ENCODE results near the gene LRRC26. TPM values are rescaled to one million over a fixed set of nuclear protein-coding genes. Genes with fewer than 3 reads are reported as not detected.

The LRRC26 gene
- total RNA-seq, 1 experiment from 2014 or later: not detected

- Mint-ChIP-seq H3K4me1 (ENCODE audit: insufficient read depth, unreplicated experiment) (peaks cover 10% of the 10 kb centered on the region), H3K36me3 (ENCODE audit: insufficient read depth, unreplicated experiment) (peaks cover 31% of the 10 kb centered on the region), H3K27me3 (ENCODE audit: insufficient read depth, unreplicated experiment) (no peaks in the 10 kb centered on the region), H3K4me3 (ENCODE audit: unreplicated experiment) (peak overlapping the region; percentile 94), H3K9me3 (ENCODE audit: unreplicated experiment) (no peaks in the 10 kb centered on the region), H3K27ac (ENCODE audit: low read depth, unreplicated experiment) (peak overlapping the region; percentile 95)
- ChIA-PET CTCF (interaction anchor here (1.1 to 2.4 kb wide), 3 partner anchors 18 to 65 kb away, joined by 3 to 9 read pairs (median 3); partner anchors contain the start of genes NDOR1 and TMEM203), POLR2A (interaction anchor here (0.6 to 3.7 kb wide), 15 partner anchors 11 to 125 kb away, joined by 3 to 57 read pairs (median 7); partner anchors contain the start of genes CYSRT1, GRIN1, MAN1B1 and NDOR1)
- TF ChIP-seq, protein P1, sequence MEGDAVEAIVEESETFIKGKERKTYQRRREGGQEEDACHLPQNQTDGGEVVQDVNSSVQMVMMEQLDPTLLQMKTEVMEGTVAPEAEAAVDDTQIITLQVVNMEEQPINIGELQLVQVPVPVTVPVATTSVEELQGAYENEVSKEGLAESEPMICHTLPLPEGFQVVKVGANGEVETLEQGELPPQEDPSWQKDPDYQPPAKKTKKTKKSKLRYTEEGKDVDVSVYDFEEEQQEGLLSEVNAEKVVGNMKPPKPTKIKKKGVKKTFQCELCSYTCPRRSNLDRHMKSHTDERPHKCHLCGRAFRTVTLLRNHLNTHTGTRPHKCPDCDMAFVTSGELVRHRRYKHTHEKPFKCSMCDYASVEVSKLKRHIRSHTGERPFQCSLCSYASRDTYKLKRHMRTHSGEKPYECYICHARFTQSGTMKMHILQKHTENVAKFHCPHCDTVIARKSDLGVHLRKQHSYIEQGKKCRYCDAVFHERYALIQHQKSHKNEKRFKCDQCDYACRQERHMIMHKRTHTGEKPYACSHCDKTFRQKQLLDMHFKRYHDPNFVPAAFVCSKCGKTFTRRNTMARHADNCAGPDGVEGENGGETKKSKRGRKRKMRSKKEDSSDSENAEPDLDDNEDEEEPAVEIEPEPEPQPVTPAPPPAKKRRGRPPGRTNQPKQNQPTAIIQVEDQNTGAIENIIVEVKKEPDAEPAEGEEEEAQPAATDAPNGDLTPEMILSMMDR (IDR thresholded peaks at IDR 0.05; ENCODE audit: unreplicated experiment): no peak
- no peak for DNase-seq (ENCODE audit: unreplicated experiment)
- no TSS peak for BruUV-seq (replicated peaks)
- intact Hi-C loops (cut with micrococcal nuclease): no loop called here
These were observed 17.5 kb upstream of the LRRC26 start for GRCh38 chr9:137187386-137187785.

DNA sequence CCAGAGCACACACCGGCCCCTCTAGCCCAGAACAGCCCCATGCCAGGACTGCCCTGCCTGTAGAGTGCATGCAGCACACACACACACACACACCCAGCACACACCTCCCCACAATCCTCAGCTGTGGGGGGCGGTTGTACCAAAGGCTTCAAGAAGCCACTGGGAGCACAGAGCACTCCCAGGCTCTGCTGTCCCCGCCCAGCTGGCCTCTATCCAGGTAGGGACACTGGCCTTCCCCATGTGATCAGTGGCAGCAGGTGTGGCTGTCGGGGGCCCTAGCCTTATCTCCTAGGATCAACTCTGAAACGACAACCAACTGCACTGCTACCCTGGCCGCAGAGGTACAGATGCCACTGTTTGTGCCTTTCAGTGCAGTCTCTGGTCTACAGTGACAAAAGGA lies 16.5 kb upstream of the LRRC26 start:
- H3K27me3 Mint-ChIP-seq (ENCODE audit: insufficient read depth, unreplicated experiment): no peaks in the 10 kb centered on the region
- peaks cover 34% of the 10 kb centered on the region for H3K36me3 Mint-ChIP-seq (ENCODE audit: insufficient read depth, unreplicated experiment)
- H3K9me3 Mint-ChIP-seq (ENCODE audit: unreplicated experiment): no peaks in the 10 kb centered on the region
- peak overlapping the region; percentile 94 for H3K4me3 Mint-ChIP-seq (ENCODE audit: unreplicated experiment)
- TF ChIP-seq, protein P1 (IDR thresholded peaks at IDR 0.05; ENCODE audit: unreplicated experiment): no peak
- BruUV-seq (replicated peaks): no TSS peak
- ChIA-PET CTCF (interaction anchor here (0.5 kb wide), 1 partner anchor 51 kb away, joined by 3 read pairs; no protein-coding TSS in a partner anchor), POLR2A (interaction anchor here (3.7 kb wide), 1 partner anchor 56 kb away, joined by 41 read pairs; no protein-coding TSS in a partner anchor)
- intact Hi-C loops (cut with micrococcal nuclease): no loop called here
- H3K4me1 Mint-ChIP-seq (ENCODE audit: insufficient read depth, unreplicated experiment): peaks cover 10% of the 10 kb centered on the region
- H3K27ac Mint-ChIP-seq (ENCODE audit: low read depth, unreplicated experiment): no peak overlapping the region
- no peak for DNase-seq (ENCODE audit: unreplicated experiment)

- ChIA-PET CTCF (no interaction called here), POLR2A (no interaction called here)
- no peak for DNase-seq (ENCODE audit: unreplicated experiment)
- no TSS peak for BruUV-seq (replicated peaks)
- Mint-ChIP-seq H3K4me1 (ENCODE audit: insufficient read depth, unreplicated experiment) (peaks cover 10% of the 10 kb centered on the region), H3K9me3 (ENCODE audit: unreplicated experiment) (no peaks in the 10 kb centered on the region), H3K27ac (ENCODE audit: low read depth, unreplicated experiment) (no peak overlapping the region), H3K27me3 (ENCODE audit: insufficient read depth, unreplicated experiment) (no peaks in the 10 kb centered on the region), H3K4me3 (ENCODE audit: unreplicated experiment) (no peak overlapping the region), H3K36me3 (ENCODE audit: insufficient read depth, unreplicated experiment) (peaks cover 31% of the 10 kb centered on the region)
- TF ChIP-seq, protein P1 (IDR thresholded peaks at IDR 0.05; ENCODE audit: unreplicated experiment): no peak
- intact Hi-C loops (cut with micrococcal nuclease): no loop called here
These were observed 16.1 kb upstream of the LRRC26 start for GRCh38 chr9:137185921-137186320.

- CTCF ChIA-PET: interaction anchor here (0.6 kb wide), 1 partner anchor 121 kb away, joined by 5 read pairs; no protein-coding TSS in a partner anchor
- no peaks in the 10 kb centered on the region for H3K27me3 Mint-ChIP-seq (ENCODE audit: insufficient read depth, unreplicated experiment)
These were observed 15.2 kb upstream of the LRRC26 start for GRCh38 chr9:137184881-137185660.

More at GRCh38 chr9:137184881-137185660, 15.2 kb upstream of the LRRC26 start:
- Mint-ChIP-seq H3K9me3 (ENCODE audit: unreplicated experiment) (no peaks in the 10 kb centered on the region), H3K27ac (ENCODE audit: low read depth, unreplicated experiment) (no peak overlapping the region), H3K36me3 (ENCODE audit: insufficient read depth, unreplicated experiment) (peaks cover 26% of the 10 kb centered on the region), H3K4me1 (ENCODE audit: insufficient read depth, unreplicated experiment) (peaks cover 10% of the 10 kb centered on the region), H3K4me3 (ENCODE audit: unreplicated experiment) (no peak overlapping the region)
- no TSS peak for BruUV-seq (replicated peaks)
- DNase-seq (ENCODE audit: unreplicated experiment): no peak
- TF ChIP-seq, protein P1 (IDR thresholded peaks at IDR 0.05; ENCODE audit: unreplicated experiment): no peak
- POLR2A ChIA-PET: no interaction called here
- intact Hi-C loops (cut with micrococcal nuclease): no loop called here
